Measurements from ENCODE around the gene FAHD1. TPM values are rescaled to one million over a fixed set of nuclear protein-coding genes. Genes with fewer than 3 reads are reported as not detected.

The FAHD1 gene
- total RNA-seq, 1 donor from 2014 or later = 23.1 TPM

DNA sequence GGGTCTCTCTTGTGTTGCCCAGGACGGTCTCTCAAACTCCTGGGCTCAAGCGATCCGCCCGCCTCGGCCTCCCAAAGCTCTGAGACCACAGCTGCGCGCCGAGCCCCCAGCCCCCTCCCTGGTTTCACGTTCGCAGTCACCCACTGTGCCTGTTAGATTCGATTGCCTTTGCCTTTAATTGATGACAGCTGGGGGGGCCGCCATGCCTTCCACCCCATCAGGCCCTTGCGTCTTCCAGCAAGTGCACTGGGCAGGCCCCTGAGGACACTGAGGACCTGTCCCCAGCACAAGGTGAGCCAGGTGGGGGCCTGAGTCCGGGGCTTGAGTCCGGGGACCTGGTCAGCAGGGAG lies 36.8 kb upstream of the FAHD1 start:
- Mint-ChIP-seq H3K4me3 (ENCODE audit: unreplicated experiment) (no peak overlapping the region), H3K27ac (ENCODE audit: unreplicated experiment) (no peak overlapping the region), H3K9me3 (ENCODE audit: unreplicated experiment) (no peaks in the 10 kb centered on the region), H3K27me3 (ENCODE audit: unreplicated experiment) (no peaks in the 10 kb centered on the region), H3K4me1 (ENCODE audit: unreplicated experiment) (no peaks in the 10 kb centered on the region), H3K36me3 (ENCODE audit: low read depth, unreplicated experiment) (peaks cover 3% of the 10 kb centered on the region)
- TF ChIP-seq, protein P1, sequence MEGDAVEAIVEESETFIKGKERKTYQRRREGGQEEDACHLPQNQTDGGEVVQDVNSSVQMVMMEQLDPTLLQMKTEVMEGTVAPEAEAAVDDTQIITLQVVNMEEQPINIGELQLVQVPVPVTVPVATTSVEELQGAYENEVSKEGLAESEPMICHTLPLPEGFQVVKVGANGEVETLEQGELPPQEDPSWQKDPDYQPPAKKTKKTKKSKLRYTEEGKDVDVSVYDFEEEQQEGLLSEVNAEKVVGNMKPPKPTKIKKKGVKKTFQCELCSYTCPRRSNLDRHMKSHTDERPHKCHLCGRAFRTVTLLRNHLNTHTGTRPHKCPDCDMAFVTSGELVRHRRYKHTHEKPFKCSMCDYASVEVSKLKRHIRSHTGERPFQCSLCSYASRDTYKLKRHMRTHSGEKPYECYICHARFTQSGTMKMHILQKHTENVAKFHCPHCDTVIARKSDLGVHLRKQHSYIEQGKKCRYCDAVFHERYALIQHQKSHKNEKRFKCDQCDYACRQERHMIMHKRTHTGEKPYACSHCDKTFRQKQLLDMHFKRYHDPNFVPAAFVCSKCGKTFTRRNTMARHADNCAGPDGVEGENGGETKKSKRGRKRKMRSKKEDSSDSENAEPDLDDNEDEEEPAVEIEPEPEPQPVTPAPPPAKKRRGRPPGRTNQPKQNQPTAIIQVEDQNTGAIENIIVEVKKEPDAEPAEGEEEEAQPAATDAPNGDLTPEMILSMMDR (IDR thresholded peaks at IDR 0.05; ENCODE audit: unreplicated experiment) = no peak
- no peak for DNase-seq (ENCODE audit: low spot score)

DNA sequence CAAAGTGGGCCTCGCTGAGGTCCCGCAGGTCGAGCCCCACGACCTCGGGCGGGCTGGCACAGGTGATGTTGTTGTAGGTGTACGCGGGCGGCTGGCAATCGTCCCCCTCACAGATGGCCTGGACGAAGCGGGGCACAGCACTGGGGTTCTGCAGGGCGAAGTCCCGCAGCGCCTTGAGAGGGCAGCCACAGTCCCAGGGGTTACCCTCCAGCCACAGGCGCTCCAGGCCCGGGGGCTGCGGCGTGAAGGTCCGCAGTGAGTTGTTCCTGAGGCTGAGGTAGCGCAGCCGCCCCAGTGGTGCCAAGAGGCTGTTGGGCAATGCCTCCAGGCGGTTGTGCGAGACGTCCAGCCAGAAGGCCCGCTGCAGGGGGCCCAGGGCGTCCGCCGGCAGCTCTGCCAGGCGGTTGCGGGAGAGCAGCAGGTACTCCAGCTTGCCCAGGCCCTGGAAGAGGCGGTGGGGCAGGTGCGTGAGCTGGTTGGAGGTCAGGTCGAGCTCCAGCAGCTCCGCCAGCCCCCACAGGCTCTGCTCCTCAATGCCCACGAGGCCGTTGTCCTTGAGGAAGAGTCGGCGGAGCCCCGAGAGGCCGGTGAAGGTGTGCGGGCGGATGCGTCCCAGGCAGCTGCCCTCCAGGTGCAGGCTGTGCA lies 36.3 kb upstream of the FAHD1 start:
- H3K36me3 Mint-ChIP-seq (ENCODE audit: low read depth, unreplicated experiment) = peaks cover 3% of the 10 kb centered on the region

DNA sequence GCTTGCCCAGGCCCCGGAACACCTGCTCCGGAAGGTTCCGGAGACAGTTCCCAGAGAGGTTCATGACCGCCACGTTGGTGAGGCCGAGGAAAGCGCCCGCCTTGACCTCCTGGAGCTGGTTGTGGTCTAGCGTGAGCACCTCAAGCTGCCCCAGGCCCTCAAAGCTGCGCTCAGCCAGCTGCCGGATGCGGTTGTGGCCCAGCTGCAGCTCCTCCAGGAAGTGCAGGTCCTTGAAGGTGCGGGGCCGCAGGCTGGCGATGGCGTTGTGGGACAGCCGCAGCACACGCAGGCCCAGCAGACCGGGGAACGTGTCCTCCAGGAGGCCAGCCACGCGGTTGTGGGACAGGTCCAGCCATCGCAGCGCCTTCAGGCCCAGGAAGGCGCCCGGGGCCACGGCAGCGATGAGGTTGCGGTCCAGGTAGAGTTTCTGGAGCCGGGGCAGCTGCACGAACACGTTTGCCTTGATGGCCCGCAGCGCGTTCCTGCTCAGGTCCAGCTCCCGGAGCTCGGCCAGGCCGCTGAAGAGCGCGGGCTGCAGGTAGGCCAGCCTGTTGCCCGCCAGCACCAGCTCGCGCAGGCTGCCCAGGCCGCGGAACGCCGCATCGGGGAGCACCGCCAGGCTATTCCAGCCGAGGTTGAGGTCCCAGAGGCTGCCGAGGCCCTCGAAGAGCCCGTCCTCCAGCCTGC lies 35.6 kb upstream of the FAHD1 start:
- DNase-seq (ENCODE audit: low spot score) = peak; percentile 4
- Mint-ChIP-seq H3K9me3 (ENCODE audit: unreplicated experiment) (no peaks in the 10 kb centered on the region), H3K27me3 (ENCODE audit: unreplicated experiment) (no peaks in the 10 kb centered on the region), H3K4me3 (ENCODE audit: unreplicated experiment) (no peak overlapping the region), H3K36me3 (ENCODE audit: low read depth, unreplicated experiment) (peaks cover 3% of the 10 kb centered on the region), H3K27ac (ENCODE audit: unreplicated experiment) (no peak overlapping the region), H3K4me1 (ENCODE audit: unreplicated experiment) (no peaks in the 10 kb centered on the region)
- TF ChIP-seq, protein P1 (IDR thresholded peaks at IDR 0.05; ENCODE audit: unreplicated experiment) = no peak

More for the DNA sequence above, 36.3 kb upstream of the FAHD1 start:
- TF ChIP-seq, protein P1 (IDR thresholded peaks at IDR 0.05; ENCODE audit: unreplicated experiment) = no peak
- no peak overlapping the region for H3K27ac Mint-ChIP-seq (ENCODE audit: unreplicated experiment)
- peak; percentile 4 for DNase-seq (ENCODE audit: low spot score)
- H3K4me3 Mint-ChIP-seq (ENCODE audit: unreplicated experiment) = no peak overlapping the region
- H3K4me1 Mint-ChIP-seq (ENCODE audit: unreplicated experiment) = no peaks in the 10 kb centered on the region
- no peaks in the 10 kb centered on the region for H3K27me3 Mint-ChIP-seq (ENCODE audit: unreplicated experiment)
- no peaks in the 10 kb centered on the region for H3K9me3 Mint-ChIP-seq (ENCODE audit: unreplicated experiment)

DNA sequence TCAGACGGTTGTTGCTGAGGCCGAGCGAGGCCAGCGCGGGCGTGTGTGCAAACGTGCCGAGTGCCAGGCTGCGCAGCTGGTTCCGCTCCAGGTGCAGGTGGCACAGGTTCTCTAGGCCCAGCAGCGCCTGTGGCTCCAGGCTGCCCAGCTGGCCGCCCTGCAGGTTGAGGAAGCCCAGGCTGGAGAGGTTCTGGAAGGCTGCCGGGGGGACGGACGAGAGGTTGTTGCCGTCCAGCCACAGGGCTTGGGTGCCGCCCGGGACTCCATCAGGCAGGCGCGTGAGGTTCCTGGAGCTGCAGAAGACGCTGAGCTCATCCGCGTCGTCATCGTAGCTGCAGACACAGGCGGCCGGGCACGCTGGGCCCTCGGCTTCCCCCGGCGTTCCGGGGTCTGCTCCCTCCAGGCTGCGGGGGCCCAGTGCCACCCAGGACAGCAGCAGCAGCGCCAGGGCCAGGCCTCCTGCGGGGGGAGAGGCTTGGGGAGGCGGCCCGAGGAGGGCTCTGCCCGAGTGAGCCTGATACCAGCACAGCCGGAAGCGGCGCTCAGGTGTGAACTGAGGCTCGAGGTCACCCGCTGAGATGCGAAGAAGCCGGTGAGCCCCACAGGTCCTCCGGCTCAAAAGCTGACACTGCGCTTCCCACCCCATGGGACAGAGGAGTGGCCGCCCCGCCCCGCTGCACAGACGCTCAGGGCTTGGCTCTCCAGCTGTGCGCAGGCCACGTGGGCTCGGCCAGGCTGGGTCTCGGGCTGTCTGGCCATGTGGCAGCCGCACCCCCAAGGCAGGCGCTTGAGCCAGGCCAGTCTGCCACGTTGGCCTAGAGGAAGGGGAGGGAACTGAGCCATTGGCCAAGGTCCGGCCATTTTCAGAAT lies 34.8 kb upstream of the FAHD1 start:
- H3K27ac Mint-ChIP-seq (ENCODE audit: unreplicated experiment) = no peak overlapping the region
- H3K4me3 Mint-ChIP-seq (ENCODE audit: unreplicated experiment) = no peak overlapping the region
- H3K27me3 Mint-ChIP-seq (ENCODE audit: unreplicated experiment) = no peaks in the 10 kb centered on the region
- TF ChIP-seq, protein P1 (IDR thresholded peaks at IDR 0.05; ENCODE audit: unreplicated experiment) = no peak
- DNase-seq (ENCODE audit: low spot score) = peak; percentile 7
- no peaks in the 10 kb centered on the region for H3K4me1 Mint-ChIP-seq (ENCODE audit: unreplicated experiment)
- no peaks in the 10 kb centered on the region for H3K9me3 Mint-ChIP-seq (ENCODE audit: unreplicated experiment)
- peaks cover 7% of the 10 kb centered on the region for H3K36me3 Mint-ChIP-seq (ENCODE audit: low read depth, unreplicated experiment)
